Measurements from ENCODE around the gene SLC35E1. TPM values are rescaled to one million over a fixed set of nuclear protein-coding genes. Genes with fewer than 3 reads are reported as not detected.

SLC35E1 gene
- total RNA-seq, 1 donor from 2014 or later = 29.7 TPM

DNA sequence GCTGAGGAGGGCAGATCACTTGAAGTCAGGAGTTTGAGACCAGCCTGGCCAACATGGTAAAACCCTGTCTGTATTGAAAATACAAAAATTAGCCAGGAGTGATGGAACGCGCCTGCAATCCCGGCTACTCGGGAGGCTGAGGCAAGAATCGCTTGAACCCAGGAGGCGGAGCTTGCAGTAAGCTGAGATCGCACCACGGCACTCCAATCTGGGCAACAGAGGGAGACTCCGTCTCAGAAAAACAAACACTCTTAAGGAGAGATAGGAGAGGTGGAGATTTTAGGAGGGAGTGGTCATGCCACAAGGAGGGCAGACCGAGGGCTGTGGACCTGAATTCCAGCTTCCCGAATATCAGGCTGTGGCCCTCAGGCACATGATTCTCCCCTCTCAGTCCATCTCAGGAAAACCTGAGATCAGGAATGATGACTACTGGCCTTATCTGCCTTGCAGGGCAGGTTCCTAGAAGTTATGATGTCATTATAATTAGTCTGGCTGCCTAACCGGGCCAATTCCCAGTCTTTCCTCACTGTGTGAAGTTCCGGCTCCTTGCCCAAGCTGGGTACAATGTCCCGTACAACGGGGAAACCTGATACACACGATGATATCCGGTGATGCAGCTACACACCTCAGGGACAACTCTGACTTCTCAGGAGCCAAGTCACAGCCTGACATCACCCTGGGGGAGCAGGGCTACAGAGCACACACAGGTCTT lies 2.5 kb downstream of the SLC35E1 start:
- DNase-seq (ENCODE audit: low spot score) = no peak
- TF ChIP-seq, protein P1, sequence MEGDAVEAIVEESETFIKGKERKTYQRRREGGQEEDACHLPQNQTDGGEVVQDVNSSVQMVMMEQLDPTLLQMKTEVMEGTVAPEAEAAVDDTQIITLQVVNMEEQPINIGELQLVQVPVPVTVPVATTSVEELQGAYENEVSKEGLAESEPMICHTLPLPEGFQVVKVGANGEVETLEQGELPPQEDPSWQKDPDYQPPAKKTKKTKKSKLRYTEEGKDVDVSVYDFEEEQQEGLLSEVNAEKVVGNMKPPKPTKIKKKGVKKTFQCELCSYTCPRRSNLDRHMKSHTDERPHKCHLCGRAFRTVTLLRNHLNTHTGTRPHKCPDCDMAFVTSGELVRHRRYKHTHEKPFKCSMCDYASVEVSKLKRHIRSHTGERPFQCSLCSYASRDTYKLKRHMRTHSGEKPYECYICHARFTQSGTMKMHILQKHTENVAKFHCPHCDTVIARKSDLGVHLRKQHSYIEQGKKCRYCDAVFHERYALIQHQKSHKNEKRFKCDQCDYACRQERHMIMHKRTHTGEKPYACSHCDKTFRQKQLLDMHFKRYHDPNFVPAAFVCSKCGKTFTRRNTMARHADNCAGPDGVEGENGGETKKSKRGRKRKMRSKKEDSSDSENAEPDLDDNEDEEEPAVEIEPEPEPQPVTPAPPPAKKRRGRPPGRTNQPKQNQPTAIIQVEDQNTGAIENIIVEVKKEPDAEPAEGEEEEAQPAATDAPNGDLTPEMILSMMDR (IDR thresholded peaks at IDR 0.05; ENCODE audit: unreplicated experiment) = no peak
- Mint-ChIP-seq H3K27me3 (ENCODE audit: unreplicated experiment) (peaks cover 18% of the 10 kb centered on the region), H3K4me1 (ENCODE audit: unreplicated experiment) (peaks cover 18% of the 10 kb centered on the region), H3K9me3 (ENCODE audit: unreplicated experiment) (no peaks in the 10 kb centered on the region), H3K27ac (ENCODE audit: unreplicated experiment) (no peak overlapping the region), H3K4me3 (ENCODE audit: unreplicated experiment) (peak overlapping the region; percentile 62), H3K36me3 (ENCODE audit: low read depth, unreplicated experiment) (peaks cover 22% of the 10 kb centered on the region)

DNA sequence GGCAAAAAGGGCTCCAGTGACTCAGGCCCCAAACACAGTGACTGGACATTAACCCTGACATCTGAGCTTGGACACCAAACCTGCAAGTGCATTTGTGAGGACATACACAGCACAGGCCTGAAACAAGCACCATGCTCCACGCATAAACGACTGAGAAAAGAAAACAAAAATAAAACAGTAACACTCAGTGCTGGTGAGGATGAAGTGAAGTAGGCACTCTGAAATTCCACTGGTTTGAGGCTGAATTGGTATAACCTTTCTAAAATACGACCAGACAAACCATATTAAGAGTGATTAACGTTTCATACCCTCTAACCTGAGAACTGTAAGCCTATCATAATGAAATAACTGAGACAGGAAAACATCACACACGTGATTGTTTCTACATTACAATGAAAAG lies 5.5 kb downstream of the SLC35E1 start:
- TF ChIP-seq, protein P1 (IDR thresholded peaks at IDR 0.05; ENCODE audit: unreplicated experiment) = no peak
- Mint-ChIP-seq H3K9me3 (ENCODE audit: unreplicated experiment) (no peaks in the 10 kb centered on the region), H3K36me3 (ENCODE audit: low read depth, unreplicated experiment) (peaks cover 34% of the 10 kb centered on the region), H3K4me1 (ENCODE audit: unreplicated experiment) (peaks cover 11% of the 10 kb centered on the region), H3K27ac (ENCODE audit: unreplicated experiment) (peak overlapping the region; percentile 77), H3K27me3 (ENCODE audit: unreplicated experiment) (peaks cover 7% of the 10 kb centered on the region), H3K4me3 (ENCODE audit: unreplicated experiment) (no peak overlapping the region)
- DNase-seq (ENCODE audit: low spot score) = no peak

DNA sequence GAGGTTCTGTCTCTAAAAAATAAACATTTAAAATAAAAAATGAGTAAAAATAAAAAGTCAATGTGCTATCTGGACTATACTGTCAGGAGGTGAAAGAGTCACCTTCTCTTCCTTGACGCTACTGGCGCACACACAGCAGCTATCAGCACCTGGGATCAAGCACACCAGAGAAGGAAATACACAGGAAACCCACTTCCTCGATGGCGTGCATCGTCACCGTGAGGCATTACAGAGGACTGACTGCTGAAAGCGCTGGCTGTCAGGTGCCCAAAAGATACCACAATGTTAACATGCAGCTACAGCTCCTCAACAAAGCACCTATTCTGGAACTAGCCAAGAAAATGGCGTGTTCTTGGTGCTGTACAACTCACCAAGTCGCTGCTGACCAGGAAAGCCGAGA lies 6.1 kb downstream of the SLC35E1 start:
- peaks cover 39% of the 10 kb centered on the region for H3K36me3 Mint-ChIP-seq (ENCODE audit: low read depth, unreplicated experiment)
- no peak for DNase-seq (ENCODE audit: low spot score)
- TF ChIP-seq, protein P1 (IDR thresholded peaks at IDR 0.05; ENCODE audit: unreplicated experiment) = no peak
- H3K9me3 Mint-ChIP-seq (ENCODE audit: unreplicated experiment) = no peaks in the 10 kb centered on the region
- H3K27me3 Mint-ChIP-seq (ENCODE audit: unreplicated experiment) = peaks cover 7% of the 10 kb centered on the region
- H3K27ac Mint-ChIP-seq (ENCODE audit: unreplicated experiment) = peak overlapping the region; percentile 77
- no peak overlapping the region for H3K4me3 Mint-ChIP-seq (ENCODE audit: unreplicated experiment)
- H3K4me1 Mint-ChIP-seq (ENCODE audit: unreplicated experiment) = peaks cover 6% of the 10 kb centered on the region

DNA sequence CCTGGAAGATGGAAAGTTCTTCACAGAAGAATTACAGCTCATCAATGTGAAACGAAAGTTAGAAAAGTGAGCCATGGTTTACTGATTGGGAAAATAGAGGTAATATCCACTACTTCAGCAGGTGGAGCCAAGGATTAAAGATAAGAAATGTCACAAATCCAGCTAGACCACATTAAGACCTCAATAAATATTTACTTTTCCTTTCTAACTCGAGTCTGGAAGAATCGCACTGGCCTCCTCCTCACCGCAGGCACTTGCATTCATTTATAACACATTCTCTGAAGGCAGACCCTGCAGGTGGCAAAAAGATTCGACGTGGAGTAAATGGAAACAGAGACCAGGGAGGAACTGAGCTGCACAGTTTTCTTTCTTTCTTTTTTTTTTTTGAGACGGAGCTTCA lies 7.4 kb downstream of the SLC35E1 start:
- DNase-seq (ENCODE audit: low spot score) = no peak
- H3K9me3 Mint-ChIP-seq (ENCODE audit: unreplicated experiment) = no peaks in the 10 kb centered on the region
- peaks cover 44% of the 10 kb centered on the region for H3K36me3 Mint-ChIP-seq (ENCODE audit: low read depth, unreplicated experiment)
- TF ChIP-seq, protein P1 (IDR thresholded peaks at IDR 0.05; ENCODE audit: unreplicated experiment) = no peak
- peaks cover 3% of the 10 kb centered on the region for H3K4me1 Mint-ChIP-seq (ENCODE audit: unreplicated experiment)
- peak overlapping the region; percentile 57 for H3K4me3 Mint-ChIP-seq (ENCODE audit: unreplicated experiment)
- peak overlapping the region; percentile 59 for H3K27ac Mint-ChIP-seq (ENCODE audit: unreplicated experiment)
- H3K27me3 Mint-ChIP-seq (ENCODE audit: unreplicated experiment) = peaks cover 7% of the 10 kb centered on the region

DNA sequence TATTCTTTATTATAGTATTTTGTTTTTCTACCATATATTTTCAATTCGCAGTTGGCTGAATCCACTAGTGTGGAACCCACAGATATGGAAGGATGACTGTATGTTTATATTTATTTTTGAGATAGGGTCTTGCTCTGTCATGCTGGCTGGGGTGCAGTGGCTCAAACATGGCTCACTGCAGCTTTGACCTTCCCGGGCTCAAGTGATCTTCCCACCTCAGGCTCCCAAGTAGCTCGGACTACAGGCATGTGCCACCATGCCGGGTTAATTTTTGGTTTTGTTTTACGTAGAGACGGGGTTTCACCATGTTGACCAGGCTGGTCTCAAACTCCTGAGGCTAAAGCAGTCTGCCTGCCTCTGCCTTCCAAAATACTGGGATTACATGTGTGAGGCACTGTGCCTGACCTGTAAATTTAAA lies 9.6 kb downstream of the SLC35E1 start:
- Mint-ChIP-seq H3K4me3 (ENCODE audit: unreplicated experiment) (no peak overlapping the region), H3K36me3 (ENCODE audit: low read depth, unreplicated experiment) (peaks cover 47% of the 10 kb centered on the region), H3K27me3 (ENCODE audit: unreplicated experiment) (peaks cover 2% of the 10 kb centered on the region), H3K9me3 (ENCODE audit: unreplicated experiment) (no peaks in the 10 kb centered on the region), H3K4me1 (ENCODE audit: unreplicated experiment) (peaks cover 3% of the 10 kb centered on the region), H3K27ac (ENCODE audit: unreplicated experiment) (no peak overlapping the region)
- TF ChIP-seq, protein P1 (IDR thresholded peaks at IDR 0.05; ENCODE audit: unreplicated experiment) = no peak
- DNase-seq (ENCODE audit: low spot score) = no peak
